ENCODE results near the gene CCR5AS.
"Not testable (repeated sequence)": the region's sequence is repeated elsewhere in the genome, so short reads cannot be mapped to it uniquely, and the experiment has no call there.

Gene CCR5AS

GRCh38 chr3:46400846-46401245 lies 6.0 kb downstream of the CCR5AS start:
- DNase-seq = no peak

- DNase-seq = no peak
These were observed 6.7 kb downstream of the CCR5AS start for GRCh38 chr3:46400000-46400734.

GRCh38 chr3:46399557-46399956 lies 7.3 kb downstream of the CCR5AS start:
- DNase-seq = no peak

GRCh38 chr3:46399098-46399497 lies 7.8 kb downstream of the CCR5AS start:
- no peak for DNase-seq

GRCh38 chr3:46398186-46398955 lies 8.5 kb downstream of the CCR5AS start:
- no peak for DNase-seq

GRCh38 chr3:46397111-46397510 lies 9.8 kb downstream of the CCR5AS start:
- DNase-seq = no peak

GRCh38 chr3:46395766-46396530 lies 10.9 kb downstream of the CCR5AS start:
- no peak for DNase-seq

- no peak for DNase-seq
These were observed 11.6 kb downstream of the CCR5AS start for GRCh38 chr3:46395210-46395661.

- peak; percentile 78 for DNase-seq
These were observed 13.1 kb downstream of the CCR5AS start for GRCh38 chr3:46393554-46394434.

GRCh38 chr3:46393011-46393410 lies 13.9 kb downstream of the CCR5AS start:
- DNase-seq = no peak

- DNase-seq = not testable (repeated sequence)
These were observed 15.3 kb downstream of the CCR5AS start for GRCh38 chr3:46391526-46391925.

GRCh38 chr3:46389306-46389705 lies 17.6 kb downstream of the CCR5AS start:
- no peak for DNase-seq

GRCh38 chr3:46388847-46389246 lies 18.0 kb downstream of the CCR5AS start:
- not testable (repeated sequence) for DNase-seq

- DNase-seq = peak; percentile 66
These were observed 20.7 kb downstream of the CCR5AS start for GRCh38 chr3:46386205-46386604.

GRCh38 chr3:46383951-46384330 lies 22.9 kb downstream of the CCR5AS start:
- DNase-seq = peak; percentile 72

GRCh38 chr3:46383211-46383950 lies 23.5 kb downstream of the CCR5AS start:
- DNase-seq = no peak

- no peak for DNase-seq
These were observed 25.2 kb downstream of the CCR5AS start for GRCh38 chr3:46381625-46382024.

GRCh38 chr3:46380471-46381221 lies 26.2 kb downstream of the CCR5AS start:
- no peak for DNase-seq

- peak; percentile 45 for DNase-seq
These were observed 28.4 kb downstream of the CCR5AS start for GRCh38 chr3:46378426-46378942.

GRCh38 chr3:46375814-46376213 lies 31.1 kb downstream of the CCR5AS start:
- DNase-seq = no peak

- DNase-seq = no peak
These were observed 31.6 kb downstream of the CCR5AS start for GRCh38 chr3:46375218-46375617.
